ENCODE measurements around the gene TRIM69.

The TRIM69 gene

DNA sequence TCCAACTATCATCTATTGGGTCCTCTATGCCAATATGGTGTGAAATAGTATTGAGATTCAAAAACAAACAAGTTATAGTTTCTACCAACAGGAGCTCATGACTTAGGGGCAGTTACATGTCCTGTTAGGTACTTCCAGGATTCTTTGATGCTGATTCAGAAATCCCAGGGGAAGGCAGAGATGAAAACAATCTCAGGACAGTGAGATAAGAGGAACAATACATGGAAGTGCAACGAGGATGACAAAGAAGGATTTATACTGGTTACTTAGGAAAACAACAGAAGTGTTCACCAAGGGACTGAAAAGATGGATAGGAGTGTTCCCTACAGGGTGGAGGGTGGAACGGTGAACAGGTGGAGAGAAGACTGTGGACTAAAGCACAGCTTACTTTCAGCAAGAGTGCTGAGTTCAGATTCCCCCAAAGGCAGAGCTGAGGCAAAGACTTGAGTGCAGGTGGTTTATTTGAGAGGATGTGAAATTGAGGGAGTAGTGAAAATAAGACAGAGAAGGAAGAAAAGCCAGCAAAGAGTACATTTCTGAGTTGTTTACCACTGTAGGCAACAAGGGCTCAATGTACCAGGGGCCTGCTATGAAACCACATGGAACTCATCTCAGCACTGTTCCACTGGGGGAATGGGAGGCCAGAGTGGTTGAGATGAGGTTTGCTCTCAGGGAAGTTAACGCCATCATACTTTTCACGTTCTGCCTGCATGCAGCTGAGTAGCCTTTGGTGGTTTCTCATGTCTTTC is 68.1 kb downstream of the TRIM69 start:
- DNase-seq (ENCODE audit: low spot score) = no peak

GRCh38 chr15:44808557-44808956 is 72.2 kb downstream of the TRIM69 start:
- no peak for DNase-seq (ENCODE audit: low spot score)

DNA sequence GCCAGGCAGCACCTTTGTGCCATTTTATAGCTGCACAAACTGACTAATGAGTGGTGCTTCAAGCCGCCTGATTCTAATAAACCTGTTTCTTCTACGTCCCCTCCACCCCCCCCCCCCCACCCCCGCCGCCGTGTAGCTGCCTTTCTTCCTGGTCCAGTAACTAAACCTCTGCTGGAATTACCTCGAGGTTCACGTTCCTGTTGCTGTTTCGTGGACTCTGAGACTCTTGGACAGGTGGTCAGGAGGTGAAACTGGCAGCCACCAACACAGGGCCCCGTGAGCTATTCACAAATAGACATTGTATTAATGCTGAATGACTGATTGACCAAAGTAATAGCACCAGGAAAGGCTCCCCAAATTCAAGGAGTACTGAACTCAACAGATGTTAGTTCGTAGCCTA is 73.9 kb downstream of the TRIM69 start:
- no peak for DNase-seq (ENCODE audit: low spot score)

DNA sequence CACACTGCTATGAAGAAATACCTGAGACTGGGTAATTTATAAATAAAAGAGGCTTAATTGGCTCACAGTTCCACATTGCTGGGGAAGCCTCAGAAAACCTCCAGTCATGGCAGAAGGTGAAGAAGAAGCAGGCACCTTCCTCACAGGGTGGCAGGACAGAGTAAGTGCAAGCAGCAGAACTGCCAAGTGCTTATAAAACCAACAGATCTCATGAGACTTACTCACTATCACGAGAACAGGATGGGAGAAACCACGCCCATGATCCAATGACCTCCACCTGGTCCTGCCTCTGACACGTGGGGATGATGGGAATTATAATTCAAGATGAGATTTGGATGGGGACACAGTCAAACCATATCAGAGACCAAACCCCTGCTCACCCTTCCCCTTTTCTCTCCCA is 75.0 kb downstream of the TRIM69 start:
- DNase-seq (ENCODE audit: low spot score) = no peak

- DNase-seq (ENCODE audit: low spot score) = no peak
Observed at GRCh38 chr15:44812029-44812517, 75.7 kb downstream of the TRIM69 start.

- DNase-seq (ENCODE audit: low spot score) = no peak
Observed at GRCh38 chr15:44813231-44813630, 76.9 kb downstream of the TRIM69 start.
